Activated CD4-positive, alpha-beta T cell treated with anti-CD3 and anti-CD28 coated beads for 1 hour (primary cell): ENCODE results near the gene GAMT.

Experiments used
- DNase-seq: peaks from one replicate; pipeline ENCODE4 v3.0.0-alpha.2; 2020

Gene GAMT

DNA sequence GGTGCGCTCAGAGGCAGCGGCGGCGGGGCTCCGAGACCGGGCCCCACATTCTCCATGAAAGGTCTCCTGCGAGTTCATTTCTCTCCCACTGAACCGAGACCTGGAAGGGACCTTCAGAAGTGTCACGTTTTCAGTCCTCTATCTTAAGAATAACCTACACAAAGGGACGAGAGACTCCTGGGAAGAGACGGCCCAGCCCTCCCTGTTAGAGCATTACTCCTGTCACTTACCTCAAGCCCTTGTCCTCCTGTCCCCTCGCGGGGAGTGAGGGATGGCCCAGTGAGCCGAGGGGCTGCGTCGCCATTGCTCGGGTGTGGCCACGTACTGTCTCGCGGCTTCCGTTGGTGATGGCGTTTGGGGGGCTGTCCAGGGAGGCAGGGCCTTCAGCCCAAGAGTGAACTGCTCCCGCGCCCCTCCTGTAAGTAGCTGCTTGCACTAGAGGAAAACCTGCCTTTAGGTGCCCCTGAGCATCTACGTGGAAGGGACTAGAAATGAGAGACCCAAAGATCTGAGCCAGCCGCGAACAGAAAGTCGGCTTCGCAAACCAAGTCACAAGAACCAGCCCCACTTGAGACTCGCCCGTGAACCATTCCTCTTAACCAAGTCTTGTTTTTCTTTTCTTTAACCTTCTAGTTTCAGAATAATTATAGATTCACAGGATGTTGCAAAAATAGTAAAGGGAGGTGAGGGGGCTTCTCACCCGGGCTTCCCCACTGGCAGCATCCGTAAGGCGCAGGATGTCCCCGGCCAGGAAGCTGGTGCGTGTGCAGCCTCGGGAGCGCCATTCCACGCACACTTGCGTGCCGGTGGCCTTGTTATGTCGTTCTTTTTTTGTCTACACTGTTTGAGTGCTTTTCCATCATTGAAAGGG, 38.7 kb downstream of the GAMT start:
- no peak for DNase-seq

DNA sequence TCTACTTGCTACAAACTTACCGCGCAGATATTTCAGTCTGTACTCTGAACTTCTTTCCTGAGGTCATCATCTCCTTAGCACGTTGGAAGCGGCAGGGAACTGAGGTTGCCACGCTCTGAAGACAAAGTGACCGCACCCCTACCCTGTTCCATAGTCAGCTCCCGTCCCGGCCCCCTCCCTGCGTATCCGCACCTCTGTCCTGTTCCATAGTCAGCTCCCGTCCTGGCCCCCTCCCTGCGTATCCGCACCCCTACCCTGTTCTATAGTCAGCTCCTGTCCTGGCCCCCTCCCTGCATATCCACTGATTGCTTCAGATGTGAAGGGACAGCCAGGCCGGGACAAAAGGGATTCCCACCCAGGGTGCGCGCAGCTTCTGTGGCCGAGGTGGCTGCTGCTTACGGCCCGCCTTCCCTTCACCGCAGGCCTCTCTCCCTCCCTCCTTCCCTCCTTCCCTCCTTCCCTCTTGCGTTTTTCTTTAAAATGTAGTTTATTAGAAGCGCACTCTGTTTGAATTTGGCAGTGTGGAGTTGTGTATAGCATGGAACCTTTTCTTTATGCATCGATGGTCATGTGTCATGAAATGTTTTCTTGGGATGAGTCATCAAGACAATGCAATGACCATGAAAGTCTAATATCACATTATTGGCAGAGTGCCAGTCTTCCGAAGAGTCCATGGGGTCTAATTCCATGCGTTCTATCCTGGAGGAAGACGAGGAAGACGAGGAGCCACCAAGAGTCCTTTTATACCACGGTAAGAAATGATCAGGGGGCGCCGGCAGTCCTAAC, 39.5 kb downstream of the GAMT start:
- DNase-seq, result no peak

DNA sequence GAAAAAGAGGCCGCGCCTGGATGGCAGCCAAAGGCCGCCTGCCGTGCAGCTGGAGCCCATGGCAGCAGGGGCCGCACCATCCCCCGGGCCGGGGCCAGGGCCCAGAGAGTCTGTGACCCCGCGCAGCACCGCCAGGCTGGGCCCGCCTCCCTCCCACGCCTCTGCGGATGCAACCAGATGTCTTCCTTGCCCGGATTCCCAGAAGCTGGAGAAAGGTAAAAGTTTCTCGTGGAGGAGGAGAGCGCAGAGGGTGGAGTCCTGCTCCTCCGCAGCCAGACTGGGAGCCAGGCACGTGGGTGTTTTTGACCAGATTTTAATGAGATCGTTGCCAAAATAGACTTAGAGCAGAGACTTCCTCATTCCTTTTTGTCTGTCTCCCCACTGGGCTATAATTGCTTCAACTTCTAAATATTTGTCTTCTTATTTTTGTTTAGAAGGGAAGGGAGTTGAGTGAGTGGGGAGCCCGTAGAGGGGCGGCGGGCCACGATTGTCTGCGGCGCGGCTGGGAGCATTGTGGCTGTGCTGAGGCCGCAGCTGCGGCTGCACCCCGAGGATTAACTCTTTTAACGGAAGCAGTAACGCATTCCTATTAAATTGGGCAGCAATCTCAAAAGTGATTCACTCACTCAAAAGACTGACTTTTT, 40.4 kb downstream of the GAMT start:
- DNase-seq, result no peak

DNA sequence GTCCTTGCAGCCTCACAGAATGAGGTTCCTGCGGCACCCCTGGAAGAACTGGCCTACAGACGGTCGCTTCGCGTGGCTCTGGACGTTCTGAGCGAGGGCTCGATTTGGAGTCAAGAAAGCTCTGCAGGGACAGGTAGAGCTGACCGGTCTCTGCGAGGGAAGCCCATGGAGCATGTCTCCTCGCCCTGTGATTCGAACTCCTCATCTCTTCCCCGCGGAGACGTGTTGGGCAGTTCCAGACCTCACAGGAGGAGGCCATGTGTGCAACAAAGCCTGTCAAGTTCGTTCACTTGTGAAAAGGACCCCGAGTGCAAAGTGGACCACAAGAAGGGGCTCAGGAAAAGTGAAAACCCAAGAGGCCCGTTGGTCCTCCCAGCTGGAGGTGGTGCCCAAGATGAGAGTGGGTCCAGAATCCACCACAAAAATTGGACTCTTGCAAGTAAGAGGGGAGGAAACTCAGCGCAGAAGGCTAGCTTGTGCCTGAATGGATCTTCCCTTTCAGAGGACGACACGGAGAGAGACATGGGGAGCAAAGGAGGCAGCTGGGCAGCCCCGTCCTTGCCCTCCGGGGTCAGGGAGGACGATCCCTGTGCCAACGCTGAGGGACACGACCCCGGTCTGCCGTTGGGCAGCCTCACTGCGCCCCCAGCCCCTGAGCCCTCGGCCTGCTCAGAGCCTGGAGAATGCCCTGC, 41.1 kb downstream of the GAMT start:
- DNase-seq, result no peak

DNA sequence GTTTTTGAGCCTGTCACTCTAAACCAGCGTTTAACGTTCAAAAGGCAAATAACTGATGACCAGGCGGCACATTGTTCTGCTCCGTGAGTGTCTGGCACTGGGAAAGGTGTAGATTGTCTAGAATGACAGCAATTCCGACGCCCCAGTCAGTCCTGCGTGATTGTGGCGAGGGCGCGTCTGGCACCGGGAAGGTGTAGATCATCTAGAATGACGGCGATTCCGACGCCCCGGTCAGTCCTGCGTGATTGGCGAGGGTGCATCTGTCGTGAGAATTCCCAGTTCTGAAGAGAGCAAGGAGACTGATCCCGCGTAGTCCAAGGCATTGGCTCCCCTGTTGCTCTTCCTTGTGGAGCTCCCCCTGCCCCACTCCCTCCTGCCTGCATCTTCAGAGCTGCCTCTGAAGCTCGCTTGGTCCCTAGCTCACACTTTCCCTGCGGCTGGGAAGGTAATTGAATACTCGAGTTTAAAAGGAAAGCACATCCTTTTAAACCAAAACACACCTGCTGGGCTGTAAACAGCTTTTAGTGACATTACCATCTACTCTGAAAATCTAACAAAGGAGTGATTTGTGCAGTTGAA, 43.7 kb downstream of the GAMT start:
- no peak for DNase-seq

DNA sequence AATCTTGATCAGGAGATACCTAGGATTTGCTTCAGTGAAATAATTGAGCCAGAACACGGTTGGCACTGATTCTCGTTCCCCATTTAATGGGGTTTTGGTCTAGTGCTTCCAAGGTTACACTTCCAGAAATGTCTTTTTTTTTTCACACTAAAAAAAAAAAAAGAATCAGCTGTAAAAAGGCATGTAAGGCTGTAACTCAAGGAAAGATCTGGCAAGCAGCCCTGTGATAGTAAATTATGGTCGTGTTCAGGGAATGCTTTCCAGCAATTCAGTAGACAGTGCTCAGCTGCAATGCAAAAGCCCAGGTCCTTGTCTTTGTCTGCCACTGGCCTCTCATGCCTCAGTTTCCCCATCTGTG, 44.9 kb downstream of the GAMT start:
- DNase-seq, result no peak

DNA sequence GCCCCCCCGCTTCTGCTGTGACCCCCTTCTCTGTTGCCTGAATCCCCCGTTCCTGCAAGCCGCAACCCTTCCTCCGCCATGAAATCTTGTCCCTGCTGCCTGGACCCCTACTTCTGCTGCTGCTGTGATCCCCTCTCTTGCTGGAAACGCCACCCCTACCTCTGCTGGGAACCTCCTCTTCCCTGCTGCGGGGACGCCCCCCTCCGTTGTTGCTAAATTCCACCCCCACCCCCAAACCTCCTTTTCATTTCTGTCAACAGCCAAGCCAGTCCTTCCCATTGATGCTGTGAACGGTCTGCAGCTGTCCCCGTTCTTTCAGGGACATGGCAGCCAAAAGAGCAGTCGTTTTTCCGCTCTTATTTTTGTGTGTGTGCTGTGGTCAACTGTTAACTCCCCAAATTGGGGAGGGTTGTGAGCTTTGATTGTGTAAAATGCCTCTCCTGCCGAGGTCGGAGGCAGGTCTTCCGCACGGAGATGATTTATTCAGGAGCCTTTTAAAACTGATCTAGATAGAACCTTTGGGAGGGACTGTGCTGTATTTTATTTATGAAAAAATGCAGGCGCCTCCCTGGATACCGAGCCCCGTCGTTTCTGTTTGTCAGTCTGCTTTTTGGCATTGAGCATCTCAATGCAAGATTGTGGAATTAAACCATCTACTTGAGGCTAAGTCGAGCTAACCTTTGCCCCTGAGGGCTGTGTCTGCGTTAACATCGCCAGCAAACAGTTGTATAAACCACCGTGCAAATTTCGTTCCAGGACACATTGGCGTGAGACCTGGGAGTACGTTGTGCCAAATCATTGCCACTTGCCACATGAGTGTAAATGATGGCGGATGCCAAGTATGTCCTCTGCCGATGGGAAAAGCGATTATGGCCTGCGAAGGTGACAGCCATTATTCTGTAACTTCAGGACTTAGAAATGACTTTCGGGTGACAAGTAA, 45.5 kb downstream of the GAMT start:
- DNase-seq, result no peak

DNA sequence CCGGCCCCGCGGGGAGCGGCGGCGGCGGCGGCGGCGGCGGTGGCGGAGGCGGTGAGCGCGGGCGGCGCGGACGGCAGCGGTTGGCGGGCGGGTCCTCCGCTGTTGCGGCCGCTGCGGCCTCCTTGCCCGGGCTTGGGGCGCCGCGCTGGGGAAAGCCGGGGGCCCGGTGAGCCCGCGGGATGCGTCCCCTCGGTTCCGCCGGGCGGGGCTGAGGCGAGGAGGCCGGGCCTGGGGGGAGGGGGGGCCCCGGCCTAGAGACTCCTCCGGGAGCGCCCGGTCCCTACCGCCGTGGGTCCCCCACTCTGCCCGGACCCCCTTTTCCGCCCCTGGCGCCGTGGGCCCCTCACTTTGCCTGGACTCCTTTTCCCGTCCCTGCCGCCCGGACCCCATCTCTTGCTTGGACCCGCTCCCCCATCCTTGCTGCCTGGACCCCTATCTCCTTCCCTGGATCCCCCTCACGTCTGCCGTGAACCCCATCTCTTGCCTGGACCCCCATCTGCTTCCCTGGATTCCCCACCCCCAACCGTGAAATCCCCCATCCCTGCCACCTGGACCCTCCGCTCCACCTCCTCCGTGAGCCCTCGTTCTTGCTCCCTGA, 46.3 kb downstream of the GAMT start:
- DNase-seq, result no peak

DNA sequence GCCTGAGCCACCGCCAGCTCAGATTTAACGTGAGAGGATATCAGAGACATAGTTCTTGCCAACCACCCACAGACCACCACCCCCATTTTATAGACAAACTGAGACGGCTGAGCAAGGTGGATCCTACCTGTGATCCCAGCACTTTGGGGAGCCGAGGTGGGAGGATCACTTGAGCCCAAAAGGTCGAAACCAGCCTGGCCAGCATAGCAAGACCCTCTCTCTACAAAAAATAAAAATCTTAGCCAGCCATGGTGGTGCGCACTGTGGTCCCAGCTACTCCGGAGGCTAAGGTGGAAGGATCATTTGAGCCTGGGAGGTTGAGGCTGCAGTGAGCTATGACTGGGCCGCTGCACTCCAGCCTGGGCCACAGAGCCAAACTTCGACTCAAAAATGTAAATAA, 48.2 kb downstream of the GAMT start:
- no peak for DNase-seq

DNA sequence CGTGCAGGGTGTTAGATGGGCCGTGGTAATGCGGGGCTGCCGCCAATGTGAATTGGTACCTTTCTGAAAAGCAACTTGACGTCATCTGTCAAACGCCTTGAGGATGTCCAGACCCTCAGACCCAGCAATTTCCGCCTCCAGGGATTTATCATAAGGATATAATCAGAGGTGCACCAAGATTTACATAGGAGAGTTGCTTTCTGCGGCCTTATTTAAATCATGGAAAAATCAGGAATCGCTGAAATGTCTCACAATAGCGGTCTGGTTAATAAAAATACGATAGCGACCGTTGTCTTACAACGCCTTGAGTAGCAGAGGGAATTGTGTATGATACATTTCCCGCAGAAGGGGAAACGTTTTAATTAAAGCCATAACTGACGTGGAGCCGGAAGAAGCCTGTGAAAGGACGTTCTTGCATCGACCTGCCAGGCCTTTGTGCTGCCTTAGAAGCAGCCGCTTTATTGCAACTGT, 49.9 kb downstream of the GAMT start:
- no peak for DNase-seq

DNA sequence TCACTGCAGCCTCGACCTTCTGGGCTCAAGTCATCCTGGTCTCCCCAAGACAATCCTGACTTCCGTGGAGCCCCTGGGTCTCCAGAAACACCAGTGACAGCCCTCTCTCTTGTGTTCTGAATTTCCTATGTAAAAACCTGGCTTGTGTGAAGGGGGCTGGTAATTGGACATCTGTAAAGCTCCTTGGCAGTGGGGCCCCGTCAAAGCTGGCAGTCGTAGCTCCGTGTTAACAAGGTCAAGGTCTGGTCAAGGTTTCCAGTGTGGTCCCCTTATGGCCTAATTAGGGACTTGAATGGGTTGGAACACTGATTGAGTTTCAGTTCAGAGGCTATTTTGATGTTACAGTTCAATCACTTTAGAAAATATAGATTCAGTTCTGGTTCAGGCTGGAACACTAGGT, 50.5 kb downstream of the GAMT start:
- DNase-seq, result no peak

DNA sequence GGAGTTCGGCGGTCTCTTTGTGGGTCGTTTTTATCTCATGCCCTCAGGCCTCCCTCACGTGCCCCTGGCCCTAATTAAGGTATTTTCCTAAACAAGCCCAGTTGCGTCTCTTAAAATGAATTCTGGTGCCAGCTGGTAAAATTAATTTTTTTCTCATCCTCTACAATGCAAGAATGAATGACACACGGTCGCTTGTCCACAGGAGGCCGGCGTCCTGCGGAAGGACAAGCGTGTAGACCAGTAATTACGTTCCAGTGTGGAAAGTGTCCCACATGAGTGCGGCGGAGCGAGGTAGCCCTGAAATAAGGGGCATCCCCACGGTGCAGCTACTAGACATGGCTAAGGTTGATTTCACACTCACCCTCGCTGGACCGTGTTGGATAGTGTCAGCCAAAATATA, 52.1 kb downstream of the GAMT start:
- DNase-seq, result no peak
